ENCODE results near the gene LIN28A. TPM values are rescaled to one million over a fixed set of nuclear protein-coding genes. Genes with fewer than 3 reads are reported as not detected.

Gene LIN28A
- polyA plus RNA-seq, 1 of the 3 experiments (the other 2 are of a cell fraction) = not detected

DNA sequence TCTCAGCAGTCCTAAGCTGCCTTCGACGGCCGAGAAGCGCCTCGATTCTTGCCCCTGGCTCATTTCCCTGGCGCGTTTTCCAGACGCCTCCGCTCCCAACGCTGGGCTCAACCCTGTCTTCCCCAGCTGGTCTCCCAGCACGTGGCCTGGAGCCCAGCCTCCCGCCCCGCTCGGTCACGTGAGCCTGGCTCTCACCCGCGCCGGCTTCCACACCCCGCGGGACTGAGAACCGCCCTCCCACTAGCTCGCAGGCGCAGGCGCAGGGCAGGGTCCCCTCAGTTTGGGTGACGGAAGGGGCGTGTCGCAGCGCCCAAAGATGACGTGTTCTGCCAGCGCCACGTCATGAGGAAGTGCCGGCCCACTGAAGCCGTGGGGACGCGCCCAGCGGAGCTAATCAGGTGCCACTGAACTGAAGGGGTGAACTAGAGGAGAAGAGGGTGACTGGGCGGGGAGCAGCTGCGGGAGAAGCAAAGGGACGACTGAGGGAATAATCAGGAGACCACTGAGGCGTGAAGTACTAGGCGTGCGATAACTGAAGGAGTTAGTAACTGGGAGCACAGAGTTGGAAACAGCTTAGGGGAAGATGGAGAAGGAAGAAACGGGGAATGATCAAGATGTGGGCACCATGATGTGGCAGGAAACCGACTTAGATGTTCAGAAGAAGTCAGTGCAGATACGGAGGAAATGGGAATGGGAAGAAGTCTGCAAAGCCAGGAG lies 21.5 kb downstream of the LIN28A start, which contains the start of gene DHDDS:
Gene DHDDS (plus strand): TSS at position 343 of the 717 bp plus-strand sequence. CDS start 625 bp downstream, outside the sequence.
- Histone ChIP-seq H3K4me3 (ENCODE audit: low read depth in 2 of 2, low read length in 1 of 2) (peak within 1 kb of the TSS; percentile 73 to 83), H3K4me1 (ENCODE audit: control insufficient read depth in 1 of 2, insufficient read depth in 2 of 2, low read depth in 1 of 2, low read length in 1 of 2) (peaks cover 7 to 8% of the 10 kb centered on the region in 2 experiments; a peak in 2 of 4 replicates), H3K4me2 (peak within 1 kb of the TSS; percentile 95), H3K9ac (peak within 1 kb of the TSS; percentile 58), H3K79me2 (ENCODE audit: insufficient read depth) (peaks cover 25% of the 10 kb centered on the region), H3K36me3 (replicated peaks in 1 of 2; ENCODE audit: control insufficient read depth in 1 of 2, insufficient read depth in 2 of 2, low read length in 1 of 2) (peaks cover 0 to 28% of the 10 kb centered on the region in 2 experiments), H3K27me3 (ENCODE audit: insufficient read depth) (no peaks in the 10 kb centered on the region), H4K20me1 (ENCODE audit: insufficient read depth) (no peaks in the 10 kb centered on the region), H2AFZ (ENCODE audit: low read depth) (peak within 1 kb of the TSS; percentile 83), H3K9me3 (no peaks in the 10 kb centered on the region), H3K9me2 (no peaks in the 10 kb centered on the region), H3K27ac (ENCODE audit: low read depth in 2 of 2, low read length in 1 of 2) (peak within 1 kb of the TSS; percentile 59 to 79; a peak in 3 of 4 replicates), H3F3A (replicated peaks; ENCODE audit: insufficient read depth) (no peaks in the 10 kb centered on the region)
- POLR2A ChIA-PET = interaction anchor here (0.9 to 1.7 kb wide), 4 partner anchors 13 to 458 kb away, joined by 4 to 16 read pairs (median 4); partner anchors contain the start of genes GPN2 and HMGN2
- 1% methylated on average over 40 of the region's 45 CpGs for WGBS (ENCODE audit: low lambda C conversion rate)
- DNase-seq = peak; percentile 98
- CTCF ChIA-PET = interaction anchor here (0.9 to 4.7 kb wide), 5 partner anchors 15 to 68 kb away, joined by 3 to 51 read pairs (median 3); partner anchors contain the start of gene HMGN2
- TF ChIP-seq RAD21 (IDR thresholded peaks at IDR 0.05; ENCODE audit: low read length) (no peak), EZH2phosphoT487 (IDR thresholded peaks at IDR 0.05; ENCODE audit: borderline replicate concordance, low read depth) (no peak), USF2 (IDR thresholded peaks at IDR 0.05; ENCODE audit: borderline replicate concordance, low read depth, low read length) (peak; percentile 96), USF1 (IDR thresholded peaks at IDR 0.05; ENCODE audit: borderline replicate concordance, low read depth) (peak; percentile 99), TEAD4 (IDR thresholded peaks at IDR 0.05; ENCODE audit: borderline replicate concordance, insufficient read depth) (no peak), POLR2AphosphoS5 (IDR thresholded peaks at IDR 0.05; ENCODE audit: low read depth, low read length) (peak; percentile 97), YY1 (IDR thresholded peaks at IDR 0.05; ENCODE audit: low read depth) (no peak; the same call in 1 of the 2 replicates), CHD2 (IDR thresholded peaks at IDR 0.05; ENCODE audit: low read length, partially characterized antibody) (peak; percentile 95), NRF1 (IDR thresholded peaks at IDR 0.05; ENCODE audit: low read depth, low read length) (peak; percentile 97), TCF12 (IDR thresholded peaks at IDR 0.05) (peak; percentile 45; the same call in 1 of the 2 replicates), MXI1 (IDR thresholded peaks at IDR 0.05; ENCODE audit: low read depth, low read length) (peak; percentile 97), MAX (IDR thresholded peaks at IDR 0.05; ENCODE audit: low read depth) (peak; percentile 100), SIN3A (IDR thresholded peaks at IDR 0.05; ENCODE audit: borderline replicate concordance, low read depth, low read length) (0 out of 2 replicates have a peak, but pooled peaks have one; percentile 88), NFIC (IDR thresholded peaks at IDR 0.05; ENCODE audit: borderline replicate concordance) (peak; percentile 16; the same call in 1 of the 2 replicates), ZBTB33 (IDR thresholded peaks at IDR 0.05; ENCODE audit: borderline replicate concordance, low read depth) (peak; percentile 90), RCOR1 (IDR thresholded peaks at IDR 0.05; ENCODE audit: low read length) (no peak; the same call in 1 of the 2 replicates), SMC3 (IDR thresholded peaks at IDR 0.05; ENCODE audit: low read depth, low read length) (no peak)
- TF ChIP-seq, protein P1, sequence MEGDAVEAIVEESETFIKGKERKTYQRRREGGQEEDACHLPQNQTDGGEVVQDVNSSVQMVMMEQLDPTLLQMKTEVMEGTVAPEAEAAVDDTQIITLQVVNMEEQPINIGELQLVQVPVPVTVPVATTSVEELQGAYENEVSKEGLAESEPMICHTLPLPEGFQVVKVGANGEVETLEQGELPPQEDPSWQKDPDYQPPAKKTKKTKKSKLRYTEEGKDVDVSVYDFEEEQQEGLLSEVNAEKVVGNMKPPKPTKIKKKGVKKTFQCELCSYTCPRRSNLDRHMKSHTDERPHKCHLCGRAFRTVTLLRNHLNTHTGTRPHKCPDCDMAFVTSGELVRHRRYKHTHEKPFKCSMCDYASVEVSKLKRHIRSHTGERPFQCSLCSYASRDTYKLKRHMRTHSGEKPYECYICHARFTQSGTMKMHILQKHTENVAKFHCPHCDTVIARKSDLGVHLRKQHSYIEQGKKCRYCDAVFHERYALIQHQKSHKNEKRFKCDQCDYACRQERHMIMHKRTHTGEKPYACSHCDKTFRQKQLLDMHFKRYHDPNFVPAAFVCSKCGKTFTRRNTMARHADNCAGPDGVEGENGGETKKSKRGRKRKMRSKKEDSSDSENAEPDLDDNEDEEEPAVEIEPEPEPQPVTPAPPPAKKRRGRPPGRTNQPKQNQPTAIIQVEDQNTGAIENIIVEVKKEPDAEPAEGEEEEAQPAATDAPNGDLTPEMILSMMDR (IDR thresholded peaks at IDR 0.05) = no peak
- TF ChIP-seq, protein P2, sequence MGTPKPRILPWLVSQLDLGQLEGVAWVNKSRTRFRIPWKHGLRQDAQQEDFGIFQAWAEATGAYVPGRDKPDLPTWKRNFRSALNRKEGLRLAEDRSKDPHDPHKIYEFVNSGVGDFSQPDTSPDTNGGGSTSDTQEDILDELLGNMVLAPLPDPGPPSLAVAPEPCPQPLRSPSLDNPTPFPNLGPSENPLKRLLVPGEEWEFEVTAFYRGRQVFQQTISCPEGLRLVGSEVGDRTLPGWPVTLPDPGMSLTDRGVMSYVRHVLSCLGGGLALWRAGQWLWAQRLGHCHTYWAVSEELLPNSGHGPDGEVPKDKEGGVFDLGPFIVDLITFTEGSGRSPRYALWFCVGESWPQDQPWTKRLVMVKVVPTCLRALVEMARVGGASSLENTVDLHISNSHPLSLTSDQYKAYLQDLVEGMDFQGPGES (IDR thresholded peaks at IDR 0.05; ENCODE audit: low read depth, low read length) = no peak
- TF ChIP-seq, protein P3, sequence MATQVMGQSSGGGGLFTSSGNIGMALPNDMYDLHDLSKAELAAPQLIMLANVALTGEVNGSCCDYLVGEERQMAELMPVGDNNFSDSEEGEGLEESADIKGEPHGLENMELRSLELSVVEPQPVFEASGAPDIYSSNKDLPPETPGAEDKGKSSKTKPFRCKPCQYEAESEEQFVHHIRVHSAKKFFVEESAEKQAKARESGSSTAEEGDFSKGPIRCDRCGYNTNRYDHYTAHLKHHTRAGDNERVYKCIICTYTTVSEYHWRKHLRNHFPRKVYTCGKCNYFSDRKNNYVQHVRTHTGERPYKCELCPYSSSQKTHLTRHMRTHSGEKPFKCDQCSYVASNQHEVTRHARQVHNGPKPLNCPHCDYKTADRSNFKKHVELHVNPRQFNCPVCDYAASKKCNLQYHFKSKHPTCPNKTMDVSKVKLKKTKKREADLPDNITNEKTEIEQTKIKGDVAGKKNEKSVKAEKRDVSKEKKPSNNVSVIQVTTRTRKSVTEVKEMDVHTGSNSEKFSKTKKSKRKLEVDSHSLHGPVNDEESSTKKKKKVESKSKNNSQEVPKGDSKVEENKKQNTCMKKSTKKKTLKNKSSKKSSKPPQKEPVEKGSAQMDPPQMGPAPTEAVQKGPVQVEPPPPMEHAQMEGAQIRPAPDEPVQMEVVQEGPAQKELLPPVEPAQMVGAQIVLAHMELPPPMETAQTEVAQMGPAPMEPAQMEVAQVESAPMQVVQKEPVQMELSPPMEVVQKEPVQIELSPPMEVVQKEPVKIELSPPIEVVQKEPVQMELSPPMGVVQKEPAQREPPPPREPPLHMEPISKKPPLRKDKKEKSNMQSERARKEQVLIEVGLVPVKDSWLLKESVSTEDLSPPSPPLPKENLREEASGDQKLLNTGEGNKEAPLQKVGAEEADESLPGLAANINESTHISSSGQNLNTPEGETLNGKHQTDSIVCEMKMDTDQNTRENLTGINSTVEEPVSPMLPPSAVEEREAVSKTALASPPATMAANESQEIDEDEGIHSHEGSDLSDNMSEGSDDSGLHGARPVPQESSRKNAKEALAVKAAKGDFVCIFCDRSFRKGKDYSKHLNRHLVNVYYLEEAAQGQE (IDR thresholded peaks at IDR 0.05; ENCODE audit: low read depth, low read length) = no peak

All from SK-N-SH (cell line).